ENCODE data around the gene DAPK1. TPM values are rescaled to one million over a fixed set of nuclear protein-coding genes. Genes with fewer than 3 reads are reported as not detected.

The DAPK1 gene
- total RNA-seq, 1 experiment from 2014 or later, result 19.7 TPM

GRCh38 chr9:87644659-87645058, 147.0 kb downstream of the DAPK1 start:
- intact Hi-C loops (cut with micrococcal nuclease), result no loop called here
- ChIA-PET POLR2A (no interaction called here), CTCF (interaction anchor here (0.7 to 1.0 kb wide), 2 partner anchors 41 to 331 kb away, joined by 3 to 5 read pairs; no protein-coding TSS in a partner anchor)
- Mint-ChIP-seq H3K4me1 (ENCODE audit: insufficient read depth, unreplicated experiment) (peaks cover 14% of the 10 kb centered on the region), H3K36me3 (ENCODE audit: insufficient read depth, unreplicated experiment) (peaks cover 16% of the 10 kb centered on the region), H3K27ac (ENCODE audit: low read depth, unreplicated experiment) (no peak overlapping the region), H3K27me3 (ENCODE audit: insufficient read depth, unreplicated experiment) (no peaks in the 10 kb centered on the region), H3K9me3 (ENCODE audit: unreplicated experiment) (no peaks in the 10 kb centered on the region), H3K4me3 (ENCODE audit: unreplicated experiment) (no peak overlapping the region)
- DNase-seq (ENCODE audit: unreplicated experiment), result no peak
- no peak for TF ChIP-seq CTCF (IDR thresholded peaks at IDR 0.05; ENCODE audit: unreplicated experiment)
- no TSS peak for BruUV-seq (replicated peaks)

GRCh38 chr9:87646546-87646945, 148.9 kb downstream of the DAPK1 start:
- intact Hi-C loops (cut with micrococcal nuclease), result no loop called here
- no TSS peak for BruUV-seq (replicated peaks)
- Mint-ChIP-seq H3K9me3 (ENCODE audit: unreplicated experiment) (no peaks in the 10 kb centered on the region), H3K4me3 (ENCODE audit: unreplicated experiment) (no peak overlapping the region), H3K4me1 (ENCODE audit: insufficient read depth, unreplicated experiment) (no peaks in the 10 kb centered on the region), H3K36me3 (ENCODE audit: insufficient read depth, unreplicated experiment) (peaks cover 13% of the 10 kb centered on the region), H3K27ac (ENCODE audit: low read depth, unreplicated experiment) (no peak overlapping the region), H3K27me3 (ENCODE audit: insufficient read depth, unreplicated experiment) (no peaks in the 10 kb centered on the region)
- ChIA-PET CTCF (interaction anchor here (0.6 to 0.7 kb wide), 2 partner anchors 17 to 1157 kb away, joined by 3 to 4 read pairs; no protein-coding TSS in a partner anchor), POLR2A (no interaction called here)
- no peak for DNase-seq (ENCODE audit: unreplicated experiment)
- no peak for TF ChIP-seq CTCF (IDR thresholded peaks at IDR 0.05; ENCODE audit: unreplicated experiment)

- DNase-seq (ENCODE audit: unreplicated experiment), result no peak
- ChIA-PET CTCF (no interaction called here), POLR2A (no interaction called here)
- no peak for TF ChIP-seq CTCF (IDR thresholded peaks at IDR 0.05; ENCODE audit: unreplicated experiment)
- intact Hi-C loops (cut with micrococcal nuclease), result no loop called here
- Mint-ChIP-seq H3K9me3 (ENCODE audit: unreplicated experiment) (no peaks in the 10 kb centered on the region), H3K4me1 (ENCODE audit: insufficient read depth, unreplicated experiment) (no peaks in the 10 kb centered on the region), H3K36me3 (ENCODE audit: insufficient read depth, unreplicated experiment) (peaks cover 12% of the 10 kb centered on the region), H3K4me3 (ENCODE audit: unreplicated experiment) (no peak overlapping the region), H3K27me3 (ENCODE audit: insufficient read depth, unreplicated experiment) (no peaks in the 10 kb centered on the region), H3K27ac (ENCODE audit: low read depth, unreplicated experiment) (no peak overlapping the region)
- BruUV-seq (replicated peaks), result no TSS peak
Measured at GRCh38 chr9:87647114-87647513, 149.4 kb downstream of the DAPK1 start.

GRCh38 chr9:87648606-87649005, 150.9 kb downstream of the DAPK1 start:
- Mint-ChIP-seq H3K27me3 (ENCODE audit: insufficient read depth, unreplicated experiment) (no peaks in the 10 kb centered on the region), H3K9me3 (ENCODE audit: unreplicated experiment) (no peaks in the 10 kb centered on the region), H3K4me1 (ENCODE audit: insufficient read depth, unreplicated experiment) (no peaks in the 10 kb centered on the region), H3K27ac (ENCODE audit: low read depth, unreplicated experiment) (no peak overlapping the region), H3K36me3 (ENCODE audit: insufficient read depth, unreplicated experiment) (peaks cover 12% of the 10 kb centered on the region), H3K4me3 (ENCODE audit: unreplicated experiment) (no peak overlapping the region)
- TF ChIP-seq CTCF (IDR thresholded peaks at IDR 0.05; ENCODE audit: unreplicated experiment), result no peak
- intact Hi-C loops (cut with micrococcal nuclease), result no loop called here
- DNase-seq (ENCODE audit: unreplicated experiment), result no peak
- BruUV-seq (replicated peaks), result no TSS peak
- CTCF ChIA-PET, result interaction anchor here (0.9 to 1.1 kb wide), 2 partner anchors 311 to 313 kb away, joined by 3 to 4 read pairs; no protein-coding TSS in a partner anchor
- POLR2A ChIA-PET, result no interaction called here

All from MCF 10A (cell line).